ENCODE results near the gene OSBPL1A. TPM values are rescaled to one million over a fixed set of nuclear protein-coding genes. Genes with fewer than 3 reads are reported as not detected.

Gene OSBPL1A
- polyA plus RNA-seq, 1 donor = 30.3 TPM

GRCh38 chr18:24195296-24196053, 202.1 kb downstream of the OSBPL1A start:
- DNase-seq = peak in 1 of 2 donors; percentile 29
- Histone ChIP-seq H3K9me3 (ENCODE audit: control insufficient read depth, low read depth, low read length) (no peaks in the 10 kb centered on the region), H3K27me3 (ENCODE audit: control insufficient read depth, insufficient read depth, low read length) (no peaks in the 10 kb centered on the region), H3K36me3 (ENCODE audit: control insufficient read depth, insufficient read depth, low read length) (no peaks in the 10 kb centered on the region), H3K4me1 (ENCODE audit: control insufficient read depth, insufficient read depth, low read length) (no peaks in the 10 kb centered on the region), H3K27ac (ENCODE audit: low read length) (peak overlapping the region; percentile 16), H3K4me3 (ENCODE audit: low read length) (no peak overlapping the region)
- 88% methylated on average over 7 of the region's 9 CpGs for WGBS (ENCODE audit: insufficient coverage, low lambda C conversion rate)

DNA sequence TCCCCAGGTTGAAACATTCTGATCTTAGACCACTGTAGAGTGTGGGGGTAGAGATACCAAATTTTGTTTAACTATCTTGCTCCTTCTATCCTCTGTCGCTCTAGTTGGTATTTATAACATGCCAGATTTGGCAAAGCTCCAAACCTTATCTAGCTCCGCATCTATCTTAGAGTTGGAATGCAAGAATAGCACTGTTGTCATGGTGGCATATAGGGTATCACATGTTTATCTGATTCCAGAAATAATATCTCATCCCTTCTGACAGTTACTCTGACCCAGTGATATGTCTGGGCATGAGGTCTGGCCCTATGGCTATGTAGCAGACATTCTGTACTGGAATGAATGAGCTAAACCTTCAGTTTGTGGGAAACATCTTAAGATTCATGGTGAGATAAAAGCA, 207.0 kb downstream of the OSBPL1A start:
- DNase-seq = no peak
- no peak overlapping the region for H3K4me3 ChIP-seq (ENCODE audit: low read length)
- H3K4me1 ChIP-seq (ENCODE audit: control insufficient read depth, insufficient read depth, low read length) = no peaks in the 10 kb centered on the region
- H3K36me3 ChIP-seq (ENCODE audit: control insufficient read depth, insufficient read depth, low read length) = peaks cover 4% of the 10 kb centered on the region
- no peaks in the 10 kb centered on the region for H3K9me3 ChIP-seq (ENCODE audit: control insufficient read depth, low read depth, low read length)
- H3K27ac ChIP-seq (ENCODE audit: low read length) = no peak overlapping the region
- 83% methylated on average over 1 of the region's 2 CpGs for WGBS (ENCODE audit: insufficient coverage, low lambda C conversion rate)
- H3K27me3 ChIP-seq (ENCODE audit: control insufficient read depth, insufficient read depth, low read length) = no peaks in the 10 kb centered on the region

GRCh38 chr18:24189664-24190346, 207.8 kb downstream of the OSBPL1A start:
- H3K27ac ChIP-seq (ENCODE audit: low read length) = no peak overlapping the region
- no peaks in the 10 kb centered on the region for H3K27me3 ChIP-seq (ENCODE audit: control insufficient read depth, insufficient read depth, low read length)
- H3K4me3 ChIP-seq (ENCODE audit: low read length) = no peak overlapping the region
- 100% methylated on average over 5 of the region's 15 CpGs for WGBS (ENCODE audit: insufficient coverage, low lambda C conversion rate)
- peaks cover 5% of the 10 kb centered on the region for H3K36me3 ChIP-seq (ENCODE audit: control insufficient read depth, insufficient read depth, low read length)
- H3K9me3 ChIP-seq (ENCODE audit: control insufficient read depth, low read depth, low read length) = no peaks in the 10 kb centered on the region
- no peak for DNase-seq
- H3K4me1 ChIP-seq (ENCODE audit: control insufficient read depth, insufficient read depth, low read length) = no peaks in the 10 kb centered on the region

- no CpG with 5 or more reads among the region's 6 CpGs for WGBS (ENCODE audit: insufficient coverage, low lambda C conversion rate)
- Histone ChIP-seq H3K27me3 (ENCODE audit: control insufficient read depth, insufficient read depth, low read length) (no peaks in the 10 kb centered on the region), H3K36me3 (ENCODE audit: control insufficient read depth, insufficient read depth, low read length) (peaks cover 5% of the 10 kb centered on the region), H3K4me1 (ENCODE audit: control insufficient read depth, insufficient read depth, low read length) (no peaks in the 10 kb centered on the region), H3K4me3 (ENCODE audit: low read length) (no peak overlapping the region), H3K27ac (ENCODE audit: low read length) (no peak overlapping the region), H3K9me3 (ENCODE audit: control insufficient read depth, low read depth, low read length) (no peaks in the 10 kb centered on the region)
- DNase-seq = peak; percentile 10 to 13
Measured at GRCh38 chr18:24189007-24189528, 208.6 kb downstream of the OSBPL1A start.

- no peak for DNase-seq
- Histone ChIP-seq H3K27ac (ENCODE audit: low read length) (no peak overlapping the region), H3K27me3 (ENCODE audit: control insufficient read depth, insufficient read depth, low read length) (no peaks in the 10 kb centered on the region), H3K4me1 (ENCODE audit: control insufficient read depth, insufficient read depth, low read length) (no peaks in the 10 kb centered on the region), H3K36me3 (ENCODE audit: control insufficient read depth, insufficient read depth, low read length) (peaks cover 5% of the 10 kb centered on the region), H3K4me3 (ENCODE audit: low read length) (no peak overlapping the region), H3K9me3 (ENCODE audit: control insufficient read depth, low read depth, low read length) (no peaks in the 10 kb centered on the region)
- no CpG with 5 or more reads among the region's 5 CpGs for WGBS (ENCODE audit: insufficient coverage, low lambda C conversion rate)
Measured at GRCh38 chr18:24188120-24188519, 209.5 kb downstream of the OSBPL1A start.

GRCh38 chr18:24187689-24188088, 209.9 kb downstream of the OSBPL1A start:
- DNase-seq = no peak
- no peaks in the 10 kb centered on the region for H3K27me3 ChIP-seq (ENCODE audit: control insufficient read depth, insufficient read depth, low read length)
- no peak overlapping the region for H3K4me3 ChIP-seq (ENCODE audit: low read length)
- no peaks in the 10 kb centered on the region for H3K9me3 ChIP-seq (ENCODE audit: control insufficient read depth, low read depth, low read length)
- no CpG with 5 or more reads among the region's 1 CpG for WGBS (ENCODE audit: insufficient coverage, low lambda C conversion rate)
- no peak overlapping the region for H3K27ac ChIP-seq (ENCODE audit: low read length)
- peaks cover 5% of the 10 kb centered on the region for H3K36me3 ChIP-seq (ENCODE audit: control insufficient read depth, insufficient read depth, low read length)
- H3K4me1 ChIP-seq (ENCODE audit: control insufficient read depth, insufficient read depth, low read length) = no peaks in the 10 kb centered on the region

GRCh38 chr18:24187049-24187448, 210.6 kb downstream of the OSBPL1A start:
- Histone ChIP-seq H3K27me3 (ENCODE audit: control insufficient read depth, insufficient read depth, low read length) (no peaks in the 10 kb centered on the region), H3K4me3 (ENCODE audit: low read length) (no peak overlapping the region), H3K9me3 (ENCODE audit: control insufficient read depth, low read depth, low read length) (no peaks in the 10 kb centered on the region), H3K4me1 (ENCODE audit: control insufficient read depth, insufficient read depth, low read length) (no peaks in the 10 kb centered on the region), H3K27ac (ENCODE audit: low read length) (no peak overlapping the region), H3K36me3 (ENCODE audit: control insufficient read depth, insufficient read depth, low read length) (peaks cover 5% of the 10 kb centered on the region)
- WGBS (ENCODE audit: insufficient coverage, low lambda C conversion rate) = 89% methylated on average over 1 of the region's 5 CpGs
- DNase-seq = no peak

DNA sequence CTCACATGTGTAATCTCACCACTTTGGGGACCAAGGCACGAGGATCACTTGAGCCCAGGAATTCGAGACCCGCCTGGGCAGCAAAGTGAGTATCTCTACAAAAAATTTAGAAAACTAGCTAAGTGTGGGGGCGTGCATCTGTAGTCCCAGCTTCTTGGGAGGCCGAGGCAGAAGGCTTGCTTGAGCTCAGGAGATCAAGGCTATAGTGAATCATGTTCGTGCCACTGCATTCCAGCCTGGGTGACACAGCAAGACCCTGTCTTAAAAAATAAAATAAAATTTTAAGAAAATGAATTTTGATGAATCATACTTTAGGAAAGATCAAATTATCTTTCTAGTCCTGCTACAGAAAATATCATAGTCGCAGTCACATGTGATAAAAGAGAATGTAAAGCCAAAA, 211.8 kb downstream of the OSBPL1A start:
- WGBS (ENCODE audit: insufficient coverage, low lambda C conversion rate) = 100% methylated on average over 1 of the region's 7 CpGs
- Histone ChIP-seq H3K4me3 (ENCODE audit: low read length) (no peak overlapping the region), H3K27ac (ENCODE audit: low read length) (no peak overlapping the region)

GRCh38 chr18:24181806-24182205, 215.8 kb downstream of the OSBPL1A start:
- DNase-seq = no peak
- no peaks in the 10 kb centered on the region for H3K4me1 ChIP-seq (ENCODE audit: control insufficient read depth, insufficient read depth, low read length)
- no peak overlapping the region for H3K27ac ChIP-seq (ENCODE audit: low read length)
- peaks cover 13% of the 10 kb centered on the region for H3K36me3 ChIP-seq (ENCODE audit: control insufficient read depth, insufficient read depth, low read length)
- H3K27me3 ChIP-seq (ENCODE audit: control insufficient read depth, insufficient read depth, low read length) = no peaks in the 10 kb centered on the region
- H3K9me3 ChIP-seq (ENCODE audit: control insufficient read depth, low read depth, low read length) = no peaks in the 10 kb centered on the region
- no peak overlapping the region for H3K4me3 ChIP-seq (ENCODE audit: low read length)
- WGBS (ENCODE audit: insufficient coverage, low lambda C conversion rate) = 86% methylated on average over 1 of the region's 2 CpGs

More for the DNA sequence above, 211.8 kb downstream of the OSBPL1A start:
- DNase-seq = no peak
- no peaks in the 10 kb centered on the region for H3K9me3 ChIP-seq (ENCODE audit: control insufficient read depth, low read depth, low read length)
- H3K36me3 ChIP-seq (ENCODE audit: control insufficient read depth, insufficient read depth, low read length) = peaks cover 8% of the 10 kb centered on the region
- no peaks in the 10 kb centered on the region for H3K27me3 ChIP-seq (ENCODE audit: control insufficient read depth, insufficient read depth, low read length)
- no peaks in the 10 kb centered on the region for H3K4me1 ChIP-seq (ENCODE audit: control insufficient read depth, insufficient read depth, low read length)

GRCh38 chr18:24180048-24180447, 217.6 kb downstream of the OSBPL1A start:
- no peaks in the 10 kb centered on the region for H3K4me1 ChIP-seq (ENCODE audit: control insufficient read depth, insufficient read depth, low read length)
- no peaks in the 10 kb centered on the region for H3K27me3 ChIP-seq (ENCODE audit: control insufficient read depth, insufficient read depth, low read length)
- no CpG with 5 or more reads among the region's 1 CpG for WGBS (ENCODE audit: insufficient coverage, low lambda C conversion rate)
- H3K27ac ChIP-seq (ENCODE audit: low read length) = no peak overlapping the region
- no peak for DNase-seq
- H3K36me3 ChIP-seq (ENCODE audit: control insufficient read depth, insufficient read depth, low read length) = peaks cover 11% of the 10 kb centered on the region
- no peak overlapping the region for H3K4me3 ChIP-seq (ENCODE audit: low read length)
- H3K9me3 ChIP-seq (ENCODE audit: control insufficient read depth, low read depth, low read length) = no peaks in the 10 kb centered on the region

Data from large intestine (tissue), 3 donors.